Lung (tissue), 12 donors: ENCODE data around the gene ABLIM2. TPM values are rescaled to one million over a fixed set of nuclear protein-coding genes. Genes with fewer than 3 reads are reported as not detected.

ENCODE experiments used
- ATAC-seq: fragments of 200-7000 bp; cut with Tn5 transposase; one replicate; pipeline ENCODE4 v1.9.1; 2020; ENCODE audit warnings: moderate number of reproducible peaks; ENCODE audit not compliant: insufficient read depth, low FRiP score
- DNase-seq, 3 donors: peaks; one replicate each; pipeline ENCODE4 v3.0.0-alpha.2; 2013 to 2017
- H3K27ac ChIP-seq, 2 donors: one replicate each; pipeline ENCODE4 v1.5.1; 2013; ENCODE audit warnings: mild to moderate bottlenecking in 2 of 2, moderate library complexity in 2 of 2, control low read depth in 1 of 2, inconsistent platforms in 1 of 2, low read depth in 1 of 2, low read length in 1 of 2
- H3K27me3 ChIP-seq, 3 donors: one replicate each; pipeline ENCODE4 v1.5.1; 2013; ENCODE audit warnings: low read length in 2 of 3; ENCODE audit not compliant: control insufficient read depth in 3 of 3, insufficient read depth in 3 of 3
- H3K36me3 ChIP-seq, 4 donors: one replicate each; pipeline ENCODE4 v1.5.1; 2013; ENCODE audit warnings: low read length in 4 of 4, mild to moderate bottlenecking in 1 of 4, moderate library complexity in 1 of 4; ENCODE audit not compliant: control insufficient read depth in 4 of 4, insufficient read depth in 4 of 4
- H3K4me1 ChIP-seq, 5 donors: one replicate each; pipeline ENCODE4 v1.5.1; 2013; ENCODE audit warnings: low read length in 5 of 5, mild to moderate bottlenecking in 2 of 5, moderate library complexity in 1 of 5; ENCODE audit not compliant: control insufficient read depth in 5 of 5, insufficient read depth in 5 of 5
- H3K4me3 ChIP-seq: one replicate; pipeline ENCODE4 v1.5.1; 2013; ENCODE audit warnings: mild to moderate bottlenecking, control low read depth, moderate library complexity
- H3K9ac ChIP-seq, 2 donors: one replicate each; pipeline ENCODE4 v1.5.1; 2013; ENCODE audit warnings: low read length in 2 of 2, control low read depth in 1 of 2; ENCODE audit not compliant: insufficient read depth in 1 of 2
- H3K9me3 ChIP-seq, 4 donors: one replicate each; pipeline ENCODE4 v1.5.1; 2013; ENCODE audit warnings: low read length in 3 of 4, mild to moderate bottlenecking in 1 of 4, moderate library complexity in 1 of 4; ENCODE audit not compliant: control insufficient read depth in 4 of 4, insufficient read depth in 3 of 4
- CTCF ChIP-seq: IDR thresholded peaks from 2 replicates; pipeline ENCODE4 v1.5.1; 2012; ENCODE audit warnings: mild to moderate bottlenecking; ENCODE audit errors: control extremely low read depth, extremely low read depth
- WGBS, 2 donors: extraction: QIAGEN DNeasy Blood & Tissue Kit; methylation state at CpG; one replicate each; pipeline ENCODE4 v1.1.7; 2013; 5-methylcytosine and 5-hydroxymethylcytosine counted together
- polyA plus RNA-seq, 2 donors: library from polyadenylated mRNA; stranded (reverse); fragments of 200-250 nt; gene quantifications; one replicate each; pipeline ENCODE4 v1.2.1, GENCODE V29; 2013
- total RNA-seq, 2 donors: library from RNA; depleted of rRNA in 1 of 2; stranded (reverse); fragments of >200 nt in 1 of 2; gene quantifications; one replicate each; pipeline ENCODE4 v1.2.1, GENCODE V29; 2014 to 2021
- donor health status: control.
- donor health status: control.
- donor health status: Bipolar disorder and iron deficiency.
- donor health status: healthy.
- donor health status: DM: yes; HTN: yes; CAD: no.

The ABLIM2 gene
- total and polyA plus RNA-seq, 4 donors = 1.7 to 10.9 (median 5.2) TPM

GRCh38 chr4:8001564-8002355, 156.9 kb downstream of the ABLIM2 start:
- H3K27me3 ChIP-seq = no peaks in the 10 kb centered on the region
- no peak for TF ChIP-seq CTCF
- H3K4me1 ChIP-seq = no peaks in the 10 kb centered on the region
- DNase-seq (no peak), ATAC-seq (no peak)
- H3K36me3 ChIP-seq = peaks cover 0 to 4% (median 0%) of the 10 kb centered on the region in 4 donors
- peaks cover 0 to 1% (median 0%) of the 10 kb centered on the region in 4 donors for H3K9me3 ChIP-seq
- H3K27ac ChIP-seq = no peak overlapping the region
- no peak overlapping the region for H3K4me3 ChIP-seq
- 78 to 79% methylated on average over 15 of the region's 15 CpGs for WGBS, 2 donors
- H3K9ac ChIP-seq = no peak overlapping the region

GRCh38 chr4:8000721-8001491, 157.7 kb downstream of the ABLIM2 start:
- H3K27ac ChIP-seq = no peak overlapping the region
- no peak for TF ChIP-seq CTCF
- DNase-seq (no peak), ATAC-seq (no peak)
- no peak overlapping the region for H3K4me3 ChIP-seq
- no peaks in the 10 kb centered on the region for H3K27me3 ChIP-seq
- H3K9ac ChIP-seq = no peak overlapping the region
- WGBS, 2 donors = 83 to 90% methylated on average over 22 to 25 of the region's 25 CpGs
- peaks cover 0 to 4% (median 0%) of the 10 kb centered on the region in 4 donors for H3K36me3 ChIP-seq
- H3K9me3 ChIP-seq = peaks cover 0 to 1% (median 0%) of the 10 kb centered on the region in 4 donors
- no peaks in the 10 kb centered on the region for H3K4me1 ChIP-seq

GRCh38 chr4:8000247-8000646, 158.4 kb downstream of the ABLIM2 start:
- TF ChIP-seq CTCF = no peak
- Histone ChIP-seq H3K9ac (no peak overlapping the region), H3K27ac (no peak overlapping the region), H3K36me3 (peaks cover 0 to 4% (median 0%) of the 10 kb centered on the region in 4 donors), H3K27me3 (no peaks in the 10 kb centered on the region), H3K4me3 (no peak overlapping the region), H3K4me1 (no peaks in the 10 kb centered on the region), H3K9me3 (peaks cover 0 to 1% (median 0%) of the 10 kb centered on the region in 4 donors)
- 89 to 94% methylated on average over 8 of the region's 8 CpGs for WGBS, 2 donors
- ATAC-seq (no peak), DNase-seq (no peak)
